Bone marrow (tissue), 2 donors: ENCODE results near the gene TMEM86A.
A peak's percentile ranks its signal among the peaks of the same experiment; 100 is the strongest.

Source experiments
- DNase-seq, 2 donors: peaks; one replicate each; lab custom pipeline; 2025; lab: John Stamatoyannopoulos, UW

Gene TMEM86A

DNA sequence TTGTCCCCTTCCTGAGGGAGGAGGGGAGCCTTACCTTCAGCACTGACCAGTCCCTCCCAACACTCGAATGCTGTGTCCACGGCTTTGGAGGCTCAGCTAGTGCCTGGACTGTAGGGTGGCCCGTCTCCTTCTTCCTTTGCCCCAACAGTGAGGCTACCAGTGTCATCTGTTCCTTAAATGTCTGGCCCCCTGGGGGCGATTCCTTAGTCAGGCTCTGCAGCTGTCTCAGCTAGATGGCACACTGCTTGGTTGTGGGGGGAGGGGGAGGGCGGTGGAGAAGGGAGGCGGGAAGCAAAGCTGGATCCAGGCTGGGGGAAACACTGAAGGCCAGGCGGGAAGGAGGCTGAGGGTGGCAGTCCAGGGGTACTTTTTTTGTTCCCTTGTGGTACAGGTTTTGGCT lies 27.5 kb downstream of the TMEM86A start, which contains the start of gene IGSF22:
IGSF22 (minus strand) TSS at position 149 of the 400 bp plus-strand sequence. CDS start 1,952 bp downstream, outside the sequence.
- DNase-seq, result no peak

- DNase-seq, result peak in 1 of 2 donors; percentile 18
These were observed 29.1 kb downstream of the TMEM86A start for GRCh38 chr11:18727479-18728236.

- DNase-seq, result no peak
These were observed 30.1 kb downstream of the TMEM86A start for GRCh38 chr11:18728658-18729057.

GRCh38 chr11:18729426-18729825 lies 30.8 kb downstream of the TMEM86A start:
- no peak for DNase-seq

DNA sequence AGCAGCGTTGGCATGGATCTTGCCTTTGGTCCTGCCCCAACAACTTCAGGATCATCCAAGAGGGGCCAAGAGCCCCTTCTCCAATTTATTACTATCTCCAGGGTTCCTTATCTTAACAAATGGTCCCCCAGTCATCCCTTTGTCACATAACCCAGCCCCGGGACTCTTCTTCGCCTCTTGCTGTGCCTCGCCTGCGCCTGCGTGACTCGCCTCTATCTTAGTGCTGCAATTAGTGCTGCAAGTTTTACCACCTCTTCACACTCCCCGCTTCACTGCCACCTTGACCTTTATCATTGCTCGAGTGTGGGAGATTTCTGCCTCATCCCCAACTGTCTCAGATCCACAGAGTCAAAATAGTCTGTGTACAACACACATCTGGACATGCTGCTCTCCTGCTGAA lies 31.4 kb downstream of the TMEM86A start:
- DNase-seq, result no peak

DNA sequence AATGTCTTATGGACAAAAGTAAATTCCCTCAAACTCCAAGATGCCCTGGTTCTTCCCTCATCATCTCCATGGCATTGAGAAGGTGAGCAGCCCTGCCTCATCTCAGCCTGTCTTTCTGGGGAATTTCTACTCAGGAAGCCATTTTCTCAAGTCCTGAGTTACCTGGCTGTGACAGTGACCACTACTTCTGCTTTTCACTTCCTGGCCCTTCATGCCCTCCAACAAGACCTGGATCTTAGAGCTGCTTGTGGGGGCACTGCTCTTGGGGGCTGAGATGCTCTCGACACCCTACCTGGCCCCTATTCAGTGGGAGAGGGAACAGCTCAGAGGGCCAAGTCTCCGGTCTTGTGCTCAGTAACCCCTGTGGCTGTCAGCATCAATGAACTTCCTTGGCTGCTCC lies 32.9 kb downstream of the TMEM86A start:
- DNase-seq, result no peak

- DNase-seq, result peak; percentile 15 to 61
These were observed 33.6 kb downstream of the TMEM86A start for GRCh38 chr11:18731949-18732821.

GRCh38 chr11:18733202-18733601 lies 34.6 kb downstream of the TMEM86A start:
- DNase-seq, result no peak

GRCh38 chr11:18736590-18737148 lies 38.1 kb downstream of the TMEM86A start:
- no peak for DNase-seq

DNA sequence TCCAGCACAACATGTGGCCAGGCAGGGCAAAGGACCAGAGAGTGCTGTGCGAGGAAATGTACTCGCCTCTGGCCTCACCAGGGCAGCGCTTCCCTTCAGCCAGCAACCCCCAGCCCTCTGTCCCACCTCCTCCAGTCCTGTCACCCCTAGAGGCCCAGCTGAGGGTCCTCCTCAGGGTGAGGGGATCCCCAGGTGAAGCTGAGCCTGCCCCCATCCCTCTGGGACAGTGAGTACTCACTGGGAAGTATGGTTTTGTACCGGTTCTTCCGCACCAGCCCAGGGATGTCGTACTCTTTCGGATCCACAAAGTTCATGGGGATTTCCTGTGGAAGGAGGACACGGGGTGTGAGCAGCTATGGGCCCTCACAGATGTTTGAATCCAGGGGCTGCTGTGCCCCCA lies 39.1 kb downstream of the TMEM86A start:
- no peak for DNase-seq

- no peak for DNase-seq
These were observed 41.1 kb downstream of the TMEM86A start for GRCh38 chr11:18739685-18740084.

DNA sequence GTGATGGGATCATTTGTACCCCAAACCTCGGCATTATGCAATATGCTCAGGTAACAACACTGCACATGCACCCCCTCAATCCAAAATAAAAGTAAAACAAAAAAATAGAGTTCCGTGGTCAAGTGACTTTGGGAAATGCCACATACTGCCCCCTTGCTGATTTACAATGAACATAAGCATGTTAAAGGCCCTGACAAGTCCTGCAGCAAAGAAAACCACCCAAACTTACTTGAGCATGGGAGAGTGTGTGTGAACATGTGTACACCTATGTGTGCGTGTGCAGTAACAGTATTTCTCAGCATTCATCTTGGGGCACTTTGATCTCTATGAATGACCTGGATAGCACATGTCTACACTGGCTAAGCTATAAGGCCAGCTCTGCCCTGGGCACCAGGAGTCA lies 43.2 kb downstream of the TMEM86A start:
- DNase-seq, result no peak

DNA sequence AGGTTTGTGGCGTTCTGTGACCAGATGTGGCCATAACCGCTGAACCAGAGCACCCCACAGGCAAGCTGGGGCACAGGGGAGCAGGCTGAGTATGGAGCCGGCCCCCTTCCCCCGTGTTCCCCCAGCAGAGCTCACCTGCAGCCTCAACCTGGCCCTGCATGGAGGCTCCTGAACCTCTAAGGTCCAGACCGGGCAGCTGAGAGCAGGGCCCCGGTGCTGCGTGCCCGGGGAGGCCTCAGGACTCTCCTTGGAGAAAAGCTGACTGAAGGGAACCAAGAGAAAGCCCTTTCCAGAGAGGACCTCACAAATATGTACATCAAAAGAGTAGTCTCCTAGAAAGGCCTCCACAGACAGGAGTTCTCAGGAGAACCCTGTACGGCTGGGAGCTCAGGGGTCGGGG lies 44.8 kb downstream of the TMEM86A start:
- no peak for DNase-seq

DNA sequence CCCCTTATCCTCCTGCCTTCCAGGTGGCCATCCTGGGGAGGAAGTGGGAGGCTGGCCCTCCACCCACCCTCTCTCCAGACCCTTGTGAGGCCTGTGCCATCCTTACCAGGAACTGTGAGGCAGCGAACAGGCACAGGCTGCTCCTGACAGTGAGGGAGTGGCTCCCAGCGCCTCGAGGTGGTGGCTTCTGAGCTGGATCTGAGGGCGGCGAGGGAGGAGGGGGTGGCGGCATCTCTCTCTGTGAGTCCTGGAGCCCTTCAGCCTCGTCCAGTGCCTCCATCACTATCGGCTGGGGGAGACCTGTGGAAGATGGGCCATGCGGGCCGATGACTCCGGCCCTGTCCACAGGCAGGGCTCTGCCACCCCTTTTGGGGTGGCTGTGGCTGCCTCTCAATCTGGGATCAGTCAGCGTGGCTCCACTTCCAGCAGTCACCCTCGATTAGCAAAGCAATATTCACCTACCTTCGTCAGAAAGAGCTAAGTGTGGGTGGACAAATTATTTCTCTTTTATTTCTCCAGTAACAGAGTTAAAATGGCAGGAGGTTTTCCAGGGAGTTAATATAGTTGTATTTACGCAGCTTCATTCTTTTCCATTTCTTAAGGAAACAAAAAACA lies 45.4 kb downstream of the TMEM86A start:
- DNase-seq, result no peak

GRCh38 chr11:18745251-18745650 lies 46.7 kb downstream of the TMEM86A start:
- no peak for DNase-seq

- DNase-seq, result no peak
These were observed 50.3 kb downstream of the TMEM86A start for GRCh38 chr11:18748766-18749365.

DNA sequence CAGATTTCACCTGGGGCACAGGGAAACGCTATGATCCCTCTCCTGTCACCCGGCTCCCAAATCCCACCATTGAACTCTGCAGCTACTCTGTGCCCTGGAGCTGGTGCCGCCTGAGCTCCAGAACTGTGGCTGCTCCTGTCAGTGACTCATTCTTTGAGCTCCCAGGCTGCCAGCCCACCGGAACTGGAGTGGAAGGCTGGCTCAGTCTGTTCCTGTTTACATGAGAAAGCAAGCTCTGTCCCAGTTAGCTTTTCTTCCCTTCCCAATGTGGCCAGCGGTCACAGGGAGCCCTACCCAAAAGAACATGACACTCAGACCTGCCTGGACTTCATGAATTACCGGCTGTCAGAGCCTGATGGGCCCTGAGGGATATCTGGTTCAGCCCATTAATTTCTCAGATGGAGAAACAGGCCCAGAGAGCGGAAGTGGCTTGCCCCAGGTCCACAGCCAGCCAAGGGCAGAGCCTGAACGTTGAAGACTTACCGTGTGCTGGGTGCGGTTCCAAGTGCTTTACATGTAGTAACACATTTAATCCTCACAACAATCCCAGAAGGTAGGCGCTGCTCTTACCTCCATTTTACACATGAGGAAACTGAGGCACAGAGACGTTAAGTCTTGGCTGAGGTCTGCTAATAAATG lies 51.2 kb downstream of the TMEM86A start:
- no peak for DNase-seq

DNA sequence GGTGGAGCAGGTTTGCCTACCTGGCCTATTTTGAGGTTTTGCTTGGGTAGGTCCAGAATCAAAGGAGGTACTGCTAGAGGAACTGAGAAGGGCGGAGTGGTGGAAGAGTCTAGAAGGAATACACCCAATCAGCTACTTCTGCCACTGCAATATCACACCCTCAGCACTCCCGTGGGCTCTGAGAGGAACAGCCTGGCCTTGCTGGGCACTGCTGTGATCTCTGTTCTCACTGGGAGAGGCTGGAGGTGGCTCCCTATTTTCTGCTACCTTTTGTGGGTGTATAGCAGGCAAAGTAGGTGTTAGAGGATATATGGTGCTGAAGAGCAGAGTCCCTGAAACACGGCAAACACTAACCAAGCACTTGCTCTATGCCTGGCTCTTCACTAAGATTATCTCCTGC lies 52.4 kb downstream of the TMEM86A start:
- DNase-seq, result no peak

- no peak for DNase-seq
These were observed 53.9 kb downstream of the TMEM86A start for GRCh38 chr11:18752502-18752901.

GRCh38 chr11:18754308-18754707 lies 55.7 kb downstream of the TMEM86A start:
- DNase-seq, result no peak
